HG03064 (cell line): ENCODE results near the gene PDSS2.

ENCODE experiments used
- ATAC-seq: cut with Tn5 transposase; IDR thresholded peaks from one replicate; pipeline ENCODE4 v1.9.1; 2021; ENCODE audit warnings: low read depth; ENCODE audit not compliant: unreplicated experiment

The PDSS2 gene

DNA sequence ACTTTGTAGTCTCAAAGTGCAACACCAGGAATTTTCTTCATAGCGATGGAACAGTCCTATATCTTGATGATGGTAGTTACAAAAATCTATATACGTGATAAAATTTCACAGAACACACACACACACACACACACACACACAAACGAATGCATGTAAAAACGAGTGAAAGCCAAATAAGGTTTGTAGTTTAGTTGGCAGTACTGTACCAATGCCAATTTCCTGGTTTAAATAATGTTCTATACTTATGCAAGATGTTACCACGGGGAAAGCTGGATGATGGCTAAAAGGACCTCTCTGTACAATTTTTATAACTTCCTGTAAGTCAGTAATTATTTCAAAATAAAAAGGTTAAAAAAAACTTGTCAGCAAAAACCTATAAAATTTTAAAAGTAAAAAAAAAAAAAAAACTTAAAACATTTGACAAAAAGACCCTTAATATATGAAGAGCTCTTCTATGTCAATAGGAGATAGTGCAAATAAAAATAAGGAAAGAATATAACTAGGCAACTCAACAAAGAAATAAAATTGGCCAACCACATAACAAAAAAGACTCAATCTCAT lies 37.6 kb downstream of the PDSS2 start:
- no peak for ATAC-seq

DNA sequence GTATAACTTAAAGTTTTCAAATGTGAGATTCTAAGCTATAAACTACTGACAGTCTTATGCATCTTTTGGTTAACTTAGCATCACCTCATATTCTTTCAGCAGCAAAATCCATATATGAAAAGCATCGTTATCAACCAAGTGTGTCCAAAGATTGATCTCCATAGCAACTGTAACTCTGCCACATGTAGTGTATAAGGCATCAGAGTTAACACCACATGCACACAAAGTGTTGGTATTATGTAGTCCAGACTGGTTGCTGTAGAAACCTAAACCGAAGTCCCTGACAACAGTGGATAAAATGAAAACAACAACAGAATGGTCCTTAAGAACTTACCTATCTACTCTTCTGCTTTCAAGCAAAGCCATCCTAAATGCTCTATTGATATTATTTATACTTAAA lies 39.6 kb downstream of the PDSS2 start:
- ATAC-seq, result no peak

DNA sequence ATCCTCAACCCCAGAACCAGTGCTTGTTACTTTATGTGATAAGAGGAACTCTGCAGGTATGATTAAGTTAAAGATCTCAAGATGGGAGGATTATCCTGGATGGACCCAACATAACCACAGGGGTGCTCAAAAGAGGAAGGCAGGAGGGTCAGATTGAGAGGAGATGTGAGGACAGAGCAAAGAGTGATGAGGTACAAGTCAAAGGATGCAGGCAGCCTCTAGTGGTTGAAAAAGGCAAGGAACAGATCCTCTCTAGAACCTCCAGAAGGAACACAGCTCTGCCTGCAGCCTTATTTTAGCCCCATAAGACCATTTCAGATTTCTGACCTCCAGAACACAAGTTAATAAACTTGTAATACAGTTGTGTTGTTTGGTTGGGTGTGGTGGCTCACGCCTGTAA lies 41.2 kb downstream of the PDSS2 start:
- no peak for ATAC-seq

DNA sequence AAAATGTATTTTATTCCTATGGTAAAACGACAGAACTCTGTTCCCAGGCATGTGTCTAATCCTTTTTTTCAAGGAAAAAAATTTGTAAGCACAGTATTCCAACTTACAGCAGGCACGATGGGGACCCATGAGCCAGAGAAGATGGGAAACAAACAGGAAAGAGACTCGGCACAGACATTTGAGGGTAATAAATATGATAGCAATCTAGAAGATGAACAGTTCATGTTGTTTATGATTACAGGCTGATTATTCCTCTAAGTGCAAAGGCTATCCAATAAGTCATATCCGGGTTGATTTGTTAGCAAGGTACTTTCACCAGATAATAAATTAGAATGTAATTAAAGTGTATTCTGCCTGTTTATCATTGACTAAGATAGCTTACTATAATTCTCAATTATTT lies 43.2 kb downstream of the PDSS2 start:
- ATAC-seq, result no peak

DNA sequence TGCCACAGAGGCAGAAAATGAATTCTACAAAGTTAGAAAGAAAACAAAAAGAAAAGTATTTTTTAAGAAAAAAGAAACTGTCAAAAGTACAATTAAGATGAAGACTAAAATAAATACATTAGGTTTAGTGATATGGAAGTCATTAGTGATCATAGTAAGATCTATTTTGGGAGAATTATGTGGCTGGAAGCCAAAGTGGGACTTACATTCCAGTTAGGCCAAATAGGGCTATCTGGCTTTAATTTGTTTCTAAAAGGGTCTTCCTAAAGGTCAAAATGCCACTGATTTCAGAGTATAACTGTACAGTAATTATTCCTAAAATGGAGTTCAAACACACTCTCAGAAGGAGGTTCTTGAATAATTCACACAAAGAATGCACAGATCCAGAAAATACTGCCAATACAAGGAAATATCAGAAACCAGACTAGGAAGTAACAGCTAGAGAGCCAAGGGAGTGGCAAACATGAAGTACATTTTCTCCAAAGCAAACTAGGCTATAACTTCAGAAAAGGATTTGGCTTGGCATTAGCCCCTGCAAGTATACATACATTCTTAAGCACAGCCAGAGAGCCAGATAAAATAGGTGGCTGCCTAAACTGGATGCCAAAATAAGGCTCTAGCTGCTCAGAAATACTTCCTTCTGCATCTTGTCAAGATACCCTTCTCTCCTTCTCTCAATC lies 45.3 kb downstream of the PDSS2 start:
- ATAC-seq, result no peak

DNA sequence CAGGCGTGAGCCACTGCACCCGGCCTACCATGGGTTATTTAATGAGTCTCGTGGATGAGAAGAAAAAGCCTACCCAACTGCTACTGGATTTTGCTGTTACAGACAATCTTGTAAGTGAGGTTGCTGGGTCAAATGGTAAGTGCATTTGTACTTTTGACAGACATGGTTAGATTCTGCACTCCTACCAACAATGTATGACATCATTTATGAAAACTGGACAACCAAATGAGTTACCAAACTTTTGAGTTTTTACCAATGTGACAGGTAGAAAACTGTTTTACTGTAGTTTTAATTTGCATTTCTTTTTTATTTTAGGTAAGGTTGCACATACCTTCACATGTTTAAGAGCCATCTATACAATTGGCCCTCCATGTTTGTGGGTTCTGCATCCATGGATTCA lies 48.2 kb downstream of the PDSS2 start:
- no peak for ATAC-seq

DNA sequence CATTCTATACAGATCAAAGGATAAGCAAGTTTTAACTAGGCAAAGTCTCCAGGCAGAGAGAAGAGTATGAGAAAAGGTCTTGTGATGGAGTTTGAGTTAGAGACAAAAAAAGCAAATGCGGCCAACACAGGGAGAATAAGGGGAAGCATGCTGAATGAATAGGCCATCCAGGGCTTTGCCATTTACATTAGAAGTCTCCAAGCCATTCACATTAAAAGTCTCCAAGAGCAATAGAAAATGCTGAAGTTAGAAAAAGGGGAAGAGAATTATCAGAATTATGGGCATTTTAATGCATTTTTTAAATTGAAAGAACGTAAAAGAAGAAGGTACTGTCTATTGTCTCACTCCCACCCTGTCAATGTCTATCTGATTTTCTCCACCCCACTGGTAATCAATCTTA lies 49.4 kb downstream of the PDSS2 start:
- ATAC-seq, result no peak

DNA sequence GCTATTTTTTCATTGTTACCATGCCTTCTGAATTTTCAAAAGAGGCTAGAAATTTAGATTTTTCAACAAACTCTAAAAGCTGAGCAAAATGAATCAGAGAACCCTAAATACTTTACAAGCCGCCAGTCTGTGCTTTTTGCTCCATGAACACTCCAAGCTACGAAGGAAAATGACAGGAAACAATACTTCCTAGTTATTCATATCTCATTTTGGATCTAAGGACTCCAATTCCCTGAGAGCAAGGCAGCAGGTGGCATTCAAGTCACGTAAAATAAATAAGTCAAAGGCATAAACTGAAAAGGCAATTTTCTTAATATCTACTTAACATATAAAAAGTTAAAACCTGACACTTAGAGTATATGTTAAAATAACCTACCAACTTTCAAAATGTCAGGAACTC lies 50.6 kb downstream of the PDSS2 start:
- ATAC-seq, result no peak

DNA sequence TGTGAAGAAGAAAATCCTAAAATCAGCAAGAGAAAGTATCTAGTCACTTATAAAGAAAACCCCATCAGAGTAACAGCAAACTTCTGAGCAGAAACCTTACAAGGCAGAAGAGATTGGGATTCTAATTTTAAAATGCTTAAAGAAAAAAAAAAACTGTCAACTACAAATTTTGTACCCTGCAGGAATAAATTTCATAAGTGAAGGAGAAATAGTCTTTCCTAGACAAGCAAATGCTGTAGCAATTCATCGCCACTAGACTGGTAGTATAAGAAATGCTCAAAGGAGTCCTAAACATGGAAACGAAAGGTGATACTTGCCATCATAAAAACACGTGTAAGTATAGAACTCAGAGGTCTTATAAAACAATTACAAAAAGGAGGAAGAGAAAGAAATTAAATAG lies 54.4 kb downstream of the PDSS2 start:
- ATAC-seq, result no peak

DNA sequence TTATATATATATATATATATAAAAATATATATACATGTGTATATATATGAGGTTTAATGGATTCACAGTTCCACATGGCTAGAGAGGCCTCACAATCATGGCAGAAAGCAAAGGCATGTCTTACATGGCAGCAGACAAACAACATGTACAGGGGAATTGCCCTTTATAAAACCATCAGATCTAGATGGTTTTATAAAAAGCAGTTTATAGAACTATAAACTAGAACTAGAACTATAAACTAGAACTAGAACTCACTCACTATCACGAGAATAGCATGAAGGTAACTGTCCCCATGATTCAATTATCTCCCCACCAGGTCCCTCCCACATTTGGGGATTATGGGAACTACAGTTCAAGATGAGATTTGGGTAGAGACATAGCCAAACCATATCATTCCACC lies 56.8 kb downstream of the PDSS2 start:
- ATAC-seq, result no peak

DNA sequence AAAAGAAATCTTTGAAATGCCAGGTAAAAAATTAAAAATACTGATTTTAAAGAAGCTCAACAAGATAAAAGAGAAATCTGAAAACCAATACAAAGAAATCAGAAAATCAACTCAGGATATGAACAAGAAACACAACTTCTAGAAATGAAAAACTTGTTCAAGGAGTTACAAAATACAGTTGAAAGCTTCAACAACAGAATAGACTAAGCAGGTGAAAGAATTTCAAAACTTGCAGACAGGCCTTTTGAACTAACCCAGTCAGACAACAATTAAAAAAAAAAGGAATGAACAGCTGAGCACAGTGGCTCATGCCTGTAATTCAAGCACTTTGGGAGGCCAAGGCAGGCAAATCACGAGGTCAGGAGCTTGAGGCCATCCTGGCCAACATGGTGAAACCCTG lies 57.8 kb downstream of the PDSS2 start:
- no peak for ATAC-seq

DNA sequence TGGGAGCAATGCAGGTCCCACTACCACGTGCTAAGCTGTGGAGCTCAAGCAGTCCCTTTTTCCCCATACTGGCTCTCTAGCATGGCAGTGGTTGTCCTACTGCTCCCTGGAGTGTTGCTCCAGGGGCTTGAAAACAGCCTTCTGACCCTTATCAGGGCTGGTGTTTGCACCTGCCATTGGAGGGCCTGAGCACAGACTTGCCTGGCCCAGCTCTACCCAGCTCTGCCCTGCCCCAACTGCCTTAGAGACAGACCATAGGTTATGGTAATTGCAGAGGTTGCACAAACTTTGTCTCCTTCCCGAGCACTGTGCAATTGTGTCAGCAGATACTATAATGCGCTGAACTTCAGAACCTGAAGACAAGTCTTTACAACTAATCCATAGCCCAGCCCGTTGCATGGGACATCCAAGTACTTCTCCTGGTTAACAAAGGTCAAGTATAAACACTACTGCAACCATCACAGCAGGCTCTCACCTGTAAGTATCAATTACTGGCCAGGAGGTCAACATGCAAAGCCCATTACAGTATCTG lies 58.7 kb downstream of the PDSS2 start:
- ATAC-seq, result no peak

DNA sequence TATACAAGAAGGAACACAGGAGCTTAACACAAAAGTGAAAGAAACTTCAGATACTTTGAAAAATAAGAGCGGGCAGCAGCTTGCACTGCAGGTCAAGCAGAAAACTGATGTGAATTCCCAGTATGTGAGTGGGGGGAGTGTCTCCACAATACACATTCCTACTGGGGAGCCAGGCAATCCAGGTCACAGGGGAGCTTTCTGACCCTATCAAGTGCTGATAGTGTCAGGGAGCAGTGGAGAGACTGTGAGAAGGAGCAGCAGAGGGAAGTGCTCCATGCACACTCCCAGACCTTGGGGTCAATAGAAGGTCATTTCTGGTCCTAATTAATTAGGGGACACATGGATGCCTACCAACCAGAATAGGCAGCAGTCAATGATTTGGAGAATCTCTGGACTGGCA lies 59.4 kb downstream of the PDSS2 start:
- ATAC-seq, result no peak

DNA sequence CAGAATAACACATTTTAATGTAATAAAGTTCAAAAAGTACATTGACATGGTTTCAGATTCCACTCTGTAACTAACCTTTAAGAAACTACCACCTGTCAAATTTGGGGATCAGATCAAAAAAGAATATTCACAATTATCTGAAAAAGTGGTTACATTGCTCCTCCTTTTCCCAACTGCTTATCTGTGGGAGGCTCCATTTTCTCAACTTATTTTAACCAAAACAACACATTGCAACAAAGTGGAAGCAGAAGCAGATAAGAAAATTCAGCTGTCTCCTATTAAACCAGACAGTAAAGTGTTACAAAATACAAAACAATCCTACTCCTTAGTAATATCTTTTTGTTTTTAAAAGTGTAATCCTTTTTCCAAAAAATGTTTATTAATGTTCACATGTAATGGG lies 61.4 kb downstream of the PDSS2 start:
- ATAC-seq, result no peak

DNA sequence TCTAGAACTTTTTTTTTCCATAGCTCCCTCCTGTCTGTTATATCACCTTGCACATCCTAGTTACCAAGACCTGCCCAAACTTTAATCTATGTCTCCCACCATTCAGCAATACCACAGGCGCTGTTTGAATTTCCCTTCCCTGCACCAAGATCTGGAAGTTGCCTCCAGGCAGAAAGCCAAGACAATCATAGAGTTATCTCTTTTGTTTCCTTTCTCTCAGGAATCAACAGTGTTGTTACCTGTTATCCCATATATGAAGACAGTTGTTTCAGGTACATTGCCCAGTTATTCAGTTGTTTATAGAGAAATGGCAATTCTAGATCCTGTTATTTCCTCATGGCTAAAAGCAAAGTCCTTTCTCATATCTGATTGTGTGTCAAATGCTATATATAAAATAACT lies 63.2 kb downstream of the PDSS2 start:
- no peak for ATAC-seq

DNA sequence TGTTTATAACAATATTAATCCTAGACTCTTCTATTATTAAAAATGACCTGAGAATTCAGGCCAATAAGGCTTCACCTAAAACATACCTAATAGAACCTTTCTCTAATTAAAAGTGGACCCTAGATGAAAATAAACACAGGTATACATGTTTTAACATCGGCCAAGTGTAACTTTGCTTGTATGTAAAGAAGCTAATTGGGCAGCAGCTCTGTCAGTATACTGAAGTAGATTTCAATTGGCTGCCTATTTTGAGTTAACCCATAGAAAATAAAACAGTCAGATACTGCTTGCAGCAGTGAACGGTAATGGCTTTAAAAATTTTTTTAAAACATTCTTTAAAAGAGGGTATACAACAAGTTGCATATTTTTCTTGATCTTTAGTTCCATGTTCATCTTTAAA lies 67.3 kb downstream of the PDSS2 start:
- no peak for ATAC-seq

DNA sequence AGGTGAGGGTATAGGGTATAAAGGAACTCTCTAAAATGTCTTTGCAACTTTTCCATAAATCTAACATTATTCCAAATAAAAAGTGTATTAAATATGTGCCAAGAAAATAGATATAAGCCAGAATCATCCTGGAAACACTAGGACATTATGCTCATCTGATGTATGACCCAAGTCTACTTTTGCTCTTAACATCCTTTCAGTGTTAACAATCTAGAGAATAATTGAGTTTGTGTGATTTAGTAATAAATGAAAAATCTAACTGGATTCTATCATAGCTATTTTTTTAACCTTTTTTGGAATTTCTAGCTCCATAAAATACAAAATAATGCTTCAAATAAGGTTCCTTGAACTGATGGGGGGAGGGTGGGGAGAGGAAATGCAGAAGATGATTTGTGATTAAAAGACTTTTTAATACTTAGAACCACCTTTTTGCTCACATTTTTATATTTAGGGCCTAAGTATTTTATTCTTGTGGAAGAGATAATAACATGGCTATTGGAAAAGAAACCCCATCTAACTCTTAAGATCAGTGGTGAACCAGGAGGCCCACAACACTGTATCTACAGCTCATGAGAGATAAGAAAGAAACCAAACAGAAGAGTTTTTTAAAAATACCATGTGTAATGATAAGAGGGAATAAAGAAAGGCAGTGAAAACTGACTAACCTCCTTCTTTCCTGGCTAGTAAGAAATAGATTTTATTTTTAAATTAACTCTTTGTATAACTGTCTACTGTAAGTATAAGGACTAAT lies 68.5 kb downstream of the PDSS2 start:
- no peak for ATAC-seq

DNA sequence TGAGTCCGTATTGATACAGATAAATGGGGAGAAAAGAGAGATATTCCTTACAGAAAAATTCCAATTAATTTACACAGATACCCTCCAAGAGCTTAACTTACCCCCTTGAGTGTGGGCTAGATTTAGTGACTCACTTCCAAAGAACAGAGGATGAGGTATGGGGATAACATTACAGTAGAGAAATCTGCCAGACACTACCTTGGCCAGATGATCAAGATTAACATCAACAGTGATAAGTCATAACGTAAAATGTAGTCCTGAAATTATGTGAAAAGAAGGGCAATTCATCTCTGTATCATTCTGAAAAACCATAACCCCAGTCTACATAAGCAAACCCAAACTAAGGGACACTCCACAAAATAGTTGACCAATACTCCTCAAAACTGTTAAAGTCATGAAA lies 69.3 kb downstream of the PDSS2 start:
- ATAC-seq, result no peak

DNA sequence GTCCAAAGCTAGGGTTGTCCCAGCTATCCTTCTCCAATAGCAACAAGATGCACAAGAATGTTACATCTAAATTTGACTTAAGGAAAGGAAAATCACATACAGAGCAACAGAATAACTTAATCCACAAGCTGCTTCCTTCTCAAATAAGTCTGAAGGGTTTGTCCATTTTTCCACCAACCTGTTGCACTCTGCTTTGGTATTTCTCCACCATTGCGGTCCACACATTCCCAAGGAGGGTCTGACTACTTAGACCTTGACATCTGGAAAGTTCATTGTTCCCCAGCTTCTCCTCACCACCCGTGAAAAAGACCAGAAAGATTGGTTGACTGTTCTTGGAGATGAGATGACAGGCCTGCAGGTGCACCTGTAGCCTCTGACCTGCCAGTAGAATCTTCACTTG lies 72.5 kb downstream of the PDSS2 start:
- ATAC-seq, result no peak

DNA sequence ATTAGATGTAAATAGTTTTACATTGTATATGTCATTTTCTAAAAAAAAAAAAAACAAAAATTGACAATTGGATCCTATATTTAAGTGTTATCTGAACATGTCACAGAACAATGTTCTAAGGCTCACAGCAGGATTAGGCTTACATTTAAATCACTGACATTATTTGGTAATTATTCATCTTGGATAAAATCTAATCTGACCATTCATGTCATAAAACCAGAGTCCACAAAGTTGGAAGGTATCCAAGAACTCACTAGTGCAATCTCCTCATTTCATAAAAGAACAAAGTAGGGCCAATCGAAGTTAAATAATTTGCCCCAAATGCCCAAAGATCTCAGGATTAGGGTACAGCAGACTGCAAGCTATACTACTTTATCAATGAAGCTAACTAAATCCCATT lies 73.0 kb downstream of the PDSS2 start:
- ATAC-seq, result no peak

DNA sequence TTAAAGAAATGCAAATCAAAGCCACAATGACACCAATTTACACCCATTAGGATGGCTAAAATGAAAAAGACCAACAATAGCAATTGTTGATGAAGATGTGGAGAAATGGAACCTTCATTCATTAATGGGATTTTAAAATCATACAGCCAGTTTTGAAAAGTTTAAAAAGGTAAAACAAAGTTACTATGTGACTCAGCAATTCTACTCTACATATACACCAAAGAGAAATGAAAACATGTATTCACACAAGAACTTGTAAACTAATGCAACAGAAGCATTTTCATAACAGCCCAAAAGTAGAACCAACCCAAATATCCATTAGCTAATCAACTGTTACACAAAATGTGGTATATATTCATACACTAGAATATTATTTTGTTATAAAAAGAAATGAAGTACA lies 75.7 kb downstream of the PDSS2 start:
- ATAC-seq, result no peak

DNA sequence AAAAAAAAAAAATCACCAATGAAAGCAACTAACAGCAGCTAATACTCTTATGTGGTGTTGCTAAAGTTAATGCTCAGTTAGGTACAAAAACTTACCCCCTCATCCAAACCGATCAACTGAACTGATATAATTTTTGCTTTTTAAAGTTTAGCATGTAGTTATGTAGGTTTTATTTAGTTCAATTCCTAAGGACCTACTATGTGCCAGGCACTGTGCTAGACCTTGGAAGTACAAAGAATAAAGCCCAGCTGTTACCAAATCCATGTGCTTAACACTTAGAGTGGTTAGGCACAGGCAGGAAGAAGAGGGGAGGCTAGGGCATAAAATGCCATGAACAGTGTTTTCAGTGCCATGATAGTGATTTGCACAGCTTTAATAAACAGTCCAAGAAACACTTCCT lies 85.1 kb downstream of the PDSS2 start:
- no peak for ATAC-seq
